ENCODE measurements around the gene UROS.

- TF ChIP-seq POLR2AphosphoS5 (IDR thresholded peaks at IDR 0.05; ENCODE audit: low read depth, low read length) (no peak), CTCF (IDR thresholded peaks at IDR 0.05) (no peak), CHD2 (IDR thresholded peaks at IDR 0.05; ENCODE audit: low read length, partially characterized antibody) (no peak), RAD21 (IDR thresholded peaks at IDR 0.05; ENCODE audit: low read length) (no peak), EP300 (IDR thresholded peaks at IDR 0.05; ENCODE audit: borderline replicate concordance in 1 of 2, low read depth in 1 of 2, low read length in 1 of 2) (no peak), EZH2phosphoT487 (IDR thresholded peaks at IDR 0.05; ENCODE audit: borderline replicate concordance, low read depth) (no peak), ELF1 (IDR thresholded peaks at IDR 0.05) (no peak), SMC3 (IDR thresholded peaks at IDR 0.05; ENCODE audit: low read depth, low read length) (no peak), MAX (IDR thresholded peaks at IDR 0.05; ENCODE audit: low read depth) (no peak), ZBTB33 (IDR thresholded peaks at IDR 0.05; ENCODE audit: borderline replicate concordance, low read depth) (no peak)
These were observed 11.8 kb downstream of the UROS start for GRCh38 chr10:125811251-125811650.
